ENCODE data around the gene PRPF40B.

- no peak for TF ChIP-seq CTCF (IDR thresholded peaks at IDR 0.05; ENCODE audit: low read length)
- TF ChIP-seq EZH2 (optimal IDR thresholded peaks at IDR 0.05; ENCODE audit: low read depth, low read length): no peak
These were observed 36.4 kb downstream of the PRPF40B start for GRCh38 chr12:49659753-49660152.

Data from MM.1S (cell line).